ENCODE data around the gene NUP155.
"Not testable (repeated sequence)": the region's sequence is repeated elsewhere in the genome, so short reads cannot be mapped to it uniquely, and the experiment has no call there.

NUP155 gene

DNA sequence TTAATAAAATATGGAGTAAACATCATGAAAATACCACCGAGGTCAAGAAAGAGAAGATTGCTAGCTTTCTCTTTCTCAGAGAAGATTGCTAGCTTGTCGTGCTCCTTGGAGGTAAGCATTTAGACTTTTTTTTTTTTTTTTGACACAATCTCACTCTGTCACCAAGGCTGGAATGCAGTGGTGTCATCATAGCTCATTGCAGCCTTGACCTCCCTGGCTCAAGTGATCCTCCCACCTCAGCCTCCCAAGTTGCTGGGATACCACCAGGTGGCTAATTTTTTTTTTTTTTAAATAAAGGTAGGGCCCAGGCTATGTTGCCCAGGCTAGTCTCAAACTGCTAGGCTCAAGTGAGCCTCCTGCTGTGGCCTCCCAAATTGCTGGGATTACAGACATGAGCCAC is 95.4 kb downstream of the NUP155 start:
- DNase-seq = no peak

DNA sequence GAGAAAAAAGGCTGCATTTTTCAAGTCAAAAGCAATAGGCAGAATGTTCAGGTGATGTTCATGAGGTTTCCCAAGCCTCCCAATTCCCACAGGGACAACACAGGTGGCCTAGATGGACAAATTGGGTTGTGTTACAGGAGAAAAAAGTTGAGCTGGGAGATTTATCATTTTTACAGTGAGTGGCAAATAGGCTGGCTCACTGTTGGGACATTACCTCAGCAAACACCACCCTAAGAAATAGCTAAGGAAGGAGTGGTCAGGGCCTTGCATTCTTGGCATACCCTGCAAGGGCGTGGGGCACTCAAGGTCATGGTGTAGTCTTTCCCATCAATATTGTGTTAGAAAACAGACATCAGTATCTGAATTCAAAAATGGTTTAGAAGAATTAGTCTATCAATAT is 98.4 kb downstream of the NUP155 start:
- no peak for DNase-seq

DNA sequence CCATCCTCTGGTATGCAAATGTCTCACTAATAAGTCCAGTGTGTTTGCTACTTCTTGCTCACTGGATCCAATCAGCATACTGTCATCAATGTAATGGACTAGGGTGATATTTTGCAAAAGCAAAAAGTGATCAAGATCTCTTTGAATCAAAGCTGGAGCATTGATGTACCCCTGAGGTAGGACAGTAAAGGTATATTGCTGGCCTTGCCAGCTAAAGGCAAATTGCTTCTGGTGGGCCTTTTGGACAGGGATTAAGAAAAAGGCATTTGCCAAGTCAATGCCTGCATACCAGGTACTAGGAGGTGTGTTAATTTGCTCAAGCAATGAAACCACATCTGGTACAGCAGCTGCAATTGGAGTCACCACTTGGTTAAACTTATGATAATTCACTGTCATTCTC is 102.8 kb downstream of the NUP155 start:
- DNase-seq = not testable (repeated sequence)

DNA sequence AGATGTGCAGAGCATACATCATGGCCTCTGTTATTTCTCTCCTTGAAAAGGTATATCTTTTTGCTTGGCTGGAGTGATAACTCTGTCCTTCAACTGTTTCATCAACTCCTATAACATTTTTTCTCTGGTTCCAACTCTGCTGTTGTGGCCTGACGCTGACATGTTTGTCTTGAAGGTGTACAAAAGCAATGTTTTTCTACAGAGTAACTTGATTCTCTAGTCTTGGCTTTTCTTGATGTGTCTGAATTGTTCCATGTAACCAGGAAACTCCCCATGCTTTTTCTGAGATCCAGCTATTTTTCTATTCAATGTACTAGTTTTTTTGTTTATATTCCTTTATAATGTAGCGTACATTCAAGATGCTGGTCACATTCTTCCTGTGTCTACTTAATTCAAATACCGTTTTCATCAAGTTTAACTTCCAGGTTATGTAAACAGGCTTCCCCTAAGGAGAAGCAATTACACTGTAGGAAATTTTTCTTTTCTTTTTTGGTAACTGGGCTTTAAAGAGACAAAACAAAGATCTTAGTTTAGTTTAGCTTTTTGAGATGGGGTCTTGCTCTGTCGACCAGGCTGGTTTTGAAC is 115.0 kb downstream of the NUP155 start:
- no peak for DNase-seq

DNA sequence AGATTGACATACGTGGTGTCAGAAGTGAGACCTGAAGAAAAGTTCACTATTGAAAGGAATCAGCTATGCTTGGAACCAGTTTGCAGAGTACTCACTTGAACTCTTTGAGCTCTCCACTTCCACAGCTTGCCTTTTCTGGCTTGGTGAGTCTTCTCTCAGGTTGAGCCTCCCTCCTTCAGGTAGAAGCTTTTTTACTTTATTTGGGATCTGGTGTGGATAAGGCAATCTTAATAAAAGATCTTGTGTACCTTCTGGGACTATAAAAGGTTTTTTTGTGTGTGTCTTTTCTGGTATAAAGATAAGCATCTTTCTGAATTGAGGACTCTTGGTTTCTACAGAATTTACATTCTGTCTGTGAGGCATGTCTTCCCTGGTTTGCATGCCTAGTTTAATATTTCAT is 116.3 kb downstream of the NUP155 start:
- no peak for DNase-seq

DNA sequence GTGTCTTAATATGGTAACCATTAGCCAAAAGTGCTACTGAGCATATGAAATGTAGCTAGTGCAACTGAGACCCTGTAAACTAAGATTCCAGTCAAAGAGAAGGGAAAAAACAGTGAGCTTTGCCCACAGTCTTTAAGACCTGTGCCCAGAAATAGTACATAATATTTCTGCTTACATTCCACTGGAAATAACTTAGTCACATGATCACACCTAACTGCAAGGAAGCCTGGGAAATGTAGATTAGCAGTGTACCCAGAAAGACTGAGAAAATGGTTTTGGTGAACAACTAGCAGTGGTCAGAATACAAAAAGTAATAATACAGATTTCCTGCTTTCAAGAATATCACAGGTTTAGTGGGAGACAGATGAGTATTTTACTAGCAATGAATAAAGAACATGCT is 119.2 kb downstream of the NUP155 start:
- no peak for DNase-seq

DNA sequence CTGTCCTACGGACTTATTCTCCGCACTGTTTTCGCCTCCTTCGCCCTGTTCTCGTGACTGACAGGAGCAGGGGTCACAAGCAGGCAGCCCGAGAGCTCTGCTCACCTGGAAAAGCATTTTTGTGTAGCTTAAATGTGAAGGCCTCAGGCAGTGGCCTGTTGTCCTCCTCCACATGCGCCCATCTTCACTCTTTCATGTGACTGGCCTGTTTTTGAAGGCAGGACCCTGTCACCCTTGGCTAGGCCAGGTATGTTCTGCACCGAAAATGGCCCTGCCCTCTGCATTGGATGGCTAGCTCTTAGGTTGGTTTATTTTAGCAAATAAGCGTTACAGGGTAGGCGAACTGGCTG is 121.1 kb downstream of the NUP155 start:
- DNase-seq = peak; percentile 37

DNA sequence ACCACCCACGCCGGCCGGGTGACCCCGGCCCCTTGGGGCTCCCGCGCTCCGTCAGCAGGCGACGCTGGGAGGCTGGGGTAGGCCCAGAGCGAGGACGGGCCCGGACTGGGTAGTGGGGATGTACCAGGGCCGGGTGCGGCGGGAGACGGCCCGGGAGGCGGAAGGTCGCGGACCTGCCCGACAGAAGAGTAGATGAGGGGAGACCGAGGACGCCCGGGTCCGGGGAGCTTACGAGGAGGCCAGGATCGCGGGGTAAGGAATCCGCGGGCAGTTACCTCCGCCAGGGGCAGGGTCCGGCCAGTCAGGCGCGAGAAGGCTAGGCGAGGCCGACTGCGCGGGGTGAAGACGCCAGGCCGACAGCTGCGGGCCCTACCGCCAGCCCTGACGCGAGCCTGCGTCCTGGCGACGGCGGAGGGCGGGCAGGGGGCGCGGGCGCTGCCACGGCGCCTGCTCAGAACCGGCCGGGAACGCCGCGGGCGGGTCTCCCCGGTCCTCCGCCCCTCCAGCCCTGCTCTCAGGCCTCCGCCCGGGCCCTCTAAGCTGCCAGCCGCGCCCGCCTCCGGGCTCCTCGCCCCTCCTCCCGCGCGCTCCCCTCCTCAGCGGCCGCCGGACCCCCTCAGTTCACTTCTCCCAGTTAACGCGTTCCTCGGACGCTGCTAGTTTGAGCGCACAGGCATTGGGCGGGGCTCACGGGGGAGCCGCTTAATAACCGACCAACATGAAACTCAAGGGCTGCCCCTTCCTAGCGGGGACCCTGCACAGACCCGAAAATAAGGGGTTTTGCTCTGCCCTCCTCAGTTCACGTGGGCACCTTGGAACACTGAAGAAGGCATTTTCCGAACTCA is 121.7 kb downstream of the NUP155 start, which contains the start of gene CPLANE1:
Gene CPLANE1 (minus strand): TSS at position 407 of the 845 bp plus-strand sequence. CDS start 1,678 bp downstream, outside the sequence.
- peak; percentile 80 for DNase-seq

DNA sequence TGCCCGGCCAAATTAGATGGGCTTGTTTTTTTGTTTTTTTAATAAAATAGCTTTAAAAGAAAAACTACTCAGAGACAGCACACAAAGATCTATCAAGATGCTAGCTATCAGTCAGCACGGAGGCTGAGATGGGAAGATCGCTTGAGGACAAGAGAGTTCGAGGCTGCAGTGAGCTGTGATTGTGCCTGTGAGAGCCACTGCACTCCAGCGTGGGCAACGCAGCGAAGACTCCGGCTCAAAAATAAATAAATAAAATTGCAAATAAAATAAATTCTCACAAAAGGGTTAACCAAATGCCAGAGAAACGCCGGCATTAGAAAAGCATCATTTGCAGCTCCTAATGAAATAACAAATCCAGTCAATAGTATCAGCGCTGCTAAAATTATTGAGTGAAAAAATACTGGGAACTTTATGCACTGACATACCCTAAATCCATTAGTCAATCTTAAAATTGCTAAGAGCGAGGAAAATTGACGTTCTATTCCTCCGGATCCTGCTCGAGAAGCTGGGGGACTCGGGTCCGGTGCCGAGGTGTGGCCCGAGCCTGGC is 122.4 kb downstream of the NUP155 start:
- DNase-seq = peak; percentile 35

DNA sequence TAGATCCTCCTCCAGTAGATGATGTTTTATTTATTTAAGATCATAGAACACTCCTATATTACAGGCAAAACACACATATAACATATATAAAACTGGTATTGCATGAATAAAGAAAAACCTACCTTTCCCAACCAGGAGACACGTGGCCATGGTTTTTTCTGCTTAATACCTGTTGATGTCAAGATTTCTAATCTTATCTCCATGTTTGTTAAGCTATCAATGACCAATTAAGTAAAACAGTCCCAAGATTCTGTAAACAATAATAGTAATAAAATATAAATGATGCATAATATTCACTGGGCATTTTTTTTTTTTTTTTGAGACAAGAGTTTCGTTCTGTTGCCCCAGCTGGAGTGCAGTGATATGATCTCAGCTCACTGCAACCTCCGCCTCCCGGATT is 123.4 kb downstream of the NUP155 start:
- DNase-seq = no peak

DNA sequence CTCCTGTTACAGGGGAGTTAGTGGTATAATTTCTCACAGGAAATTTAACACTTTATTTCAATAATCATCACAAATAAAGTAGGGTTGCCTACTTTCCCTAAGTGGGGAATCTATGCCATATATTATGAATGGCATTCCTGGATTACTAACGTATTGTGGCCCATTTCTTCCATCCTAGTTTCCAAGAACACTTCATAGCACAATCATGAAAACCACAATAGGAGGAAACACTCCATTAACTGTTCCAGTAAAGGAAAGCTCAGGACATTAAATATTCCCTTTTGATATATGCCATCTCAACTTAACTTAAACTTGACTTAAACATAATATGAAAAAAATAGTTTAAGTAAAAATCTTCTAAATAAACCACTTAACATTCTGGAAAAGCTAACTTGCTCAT is 123.9 kb downstream of the NUP155 start:
- DNase-seq = no peak

Measured in DMS53 (cell line).